T-helper 2 cell (primary cell): ENCODE measurements around the gene CCDC154.

Source experiments
- DNase-seq, 5 experiments: peaks; one replicate each; pipeline versions ENCODE4 v3.0.0 to v3.0.0-alpha.2; 2012 to 2022

CCDC154 gene

DNA sequence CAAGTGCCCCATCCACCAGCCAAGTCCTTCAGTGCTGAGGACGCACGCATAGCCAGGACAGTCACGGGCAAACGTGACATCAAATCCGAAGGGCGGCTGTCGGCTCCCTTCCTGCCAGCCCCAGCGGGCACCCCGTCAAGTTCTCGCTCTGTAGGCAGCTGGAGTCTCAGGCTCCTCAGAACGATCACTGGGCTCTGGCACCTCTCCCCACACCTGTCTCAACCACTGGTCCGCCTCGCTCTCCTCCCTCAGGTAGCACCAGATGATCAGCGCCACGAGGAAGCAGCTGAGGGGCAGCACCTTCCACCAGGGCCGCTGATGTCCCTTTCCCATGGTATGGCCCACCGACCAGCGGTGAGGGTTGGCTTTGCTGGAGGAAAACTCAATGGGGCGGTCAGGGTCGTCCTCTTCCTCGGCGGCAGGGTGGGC lies 24.2 kb downstream of the CCDC154 start:
- no peak for DNase-seq

- no peak for DNase-seq
Measured at GRCh38 chr16:1416521-1416941, 27.8 kb downstream of the CCDC154 start.

- peak; percentile 67 to 82 (median 78) for DNase-seq
Measured at GRCh38 chr16:1414532-1415260, 29.7 kb downstream of the CCDC154 start, which contains the start of gene UNKL. Gene UNKL, minus strand, starts transcription at chr16:1414704. Its CDS starts 13 bp downstream, at chr16:1414691.

DNA sequence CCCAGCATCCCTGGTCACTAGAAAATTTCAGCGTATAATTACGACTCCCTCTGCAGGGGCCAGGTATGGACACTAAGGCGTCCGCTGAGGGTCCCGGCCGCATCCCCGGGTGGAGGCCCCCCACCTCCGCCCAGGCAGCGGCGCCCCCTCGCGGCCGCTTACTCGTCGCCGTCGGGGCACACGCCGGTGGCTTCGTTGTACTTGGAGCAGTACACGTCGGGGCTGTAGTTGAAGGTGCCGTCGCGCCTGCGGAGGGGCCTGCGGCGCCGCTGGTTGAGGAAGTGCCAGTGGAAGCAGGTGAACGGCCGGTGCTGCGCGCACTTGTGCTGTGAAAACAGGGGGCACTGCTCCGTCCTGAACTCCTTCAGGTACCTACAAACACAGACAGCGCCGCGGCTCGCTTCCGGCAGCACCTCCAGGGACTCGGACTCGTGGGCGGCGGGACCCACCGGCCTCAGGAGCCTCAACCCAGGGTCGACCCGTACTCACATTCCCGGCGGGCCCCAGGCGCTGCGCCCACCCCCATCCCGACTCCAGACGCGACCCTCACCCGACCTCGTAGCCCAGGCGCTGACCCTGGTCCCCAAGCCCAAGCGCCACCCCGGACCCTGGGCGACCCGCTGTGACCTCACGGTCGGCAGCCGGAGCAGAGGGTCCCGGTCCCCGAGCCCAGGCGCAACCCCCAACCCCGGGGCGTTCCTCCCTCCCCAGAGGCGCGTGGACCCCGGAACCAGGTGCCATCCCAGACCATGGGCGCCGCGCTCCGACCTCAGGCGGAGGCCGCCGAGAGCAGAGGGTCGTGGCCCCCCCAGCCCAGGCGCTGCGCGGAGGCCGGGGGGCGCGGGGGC lies 30.4 kb downstream of the CCDC154 start:
- peak; percentile 23 to 88 (median 48) for DNase-seq

- no peak for DNase-seq
Measured at GRCh38 chr16:1412847-1413246, 31.5 kb downstream of the CCDC154 start.

GRCh38 chr16:1408171-1408837 lies 36.1 kb downstream of the CCDC154 start:
- DNase-seq, result peak; percentile 91 to 97 (median 91)

GRCh38 chr16:1407753-1408152 lies 36.6 kb downstream of the CCDC154 start:
- DNase-seq, result no peak

- DNase-seq, result no peak
Measured at GRCh38 chr16:1403733-1404132, 40.6 kb downstream of the CCDC154 start.

GRCh38 chr16:1403036-1403435 lies 41.3 kb downstream of the CCDC154 start:
- no peak for DNase-seq

GRCh38 chr16:1401758-1402154 lies 42.6 kb downstream of the CCDC154 start:
- DNase-seq, result no peak

GRCh38 chr16:1401061-1401757 lies 43.1 kb downstream of the CCDC154 start:
- DNase-seq, result no peak

- no peak for DNase-seq
Measured at GRCh38 chr16:1398826-1399581, 45.4 kb downstream of the CCDC154 start.

GRCh38 chr16:1398351-1398750 lies 46.0 kb downstream of the CCDC154 start:
- no peak for DNase-seq

- DNase-seq, result no peak
Measured at GRCh38 chr16:1397779-1398178, 46.6 kb downstream of the CCDC154 start.

GRCh38 chr16:1395444-1396031 lies 48.8 kb downstream of the CCDC154 start:
- DNase-seq, result no peak

- no peak for DNase-seq
Measured at GRCh38 chr16:1394367-1394951, 49.9 kb downstream of the CCDC154 start.

- DNase-seq, result no peak
Measured at GRCh38 chr16:1393613-1394176, 50.7 kb downstream of the CCDC154 start.

DNA sequence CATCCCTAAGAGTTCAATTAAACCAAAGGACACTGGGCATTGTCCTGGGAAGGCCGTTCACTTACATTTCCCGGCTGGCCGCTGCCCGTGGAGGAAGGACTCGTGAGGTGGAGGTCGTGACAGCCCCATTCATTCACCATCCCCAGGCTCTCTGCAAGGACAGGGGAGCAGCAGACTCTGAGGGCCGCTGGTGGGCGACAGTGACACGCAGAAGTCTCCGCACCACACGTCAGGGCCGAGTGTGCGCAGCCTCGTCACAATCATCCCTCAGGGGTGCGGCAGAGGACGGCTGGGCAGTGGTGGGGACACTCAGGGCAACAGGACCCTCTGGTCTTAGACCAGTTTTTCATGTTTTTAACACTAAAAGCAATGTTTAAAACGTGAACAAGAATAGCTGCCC lies 51.5 kb downstream of the CCDC154 start:
- no peak for DNase-seq

DNA sequence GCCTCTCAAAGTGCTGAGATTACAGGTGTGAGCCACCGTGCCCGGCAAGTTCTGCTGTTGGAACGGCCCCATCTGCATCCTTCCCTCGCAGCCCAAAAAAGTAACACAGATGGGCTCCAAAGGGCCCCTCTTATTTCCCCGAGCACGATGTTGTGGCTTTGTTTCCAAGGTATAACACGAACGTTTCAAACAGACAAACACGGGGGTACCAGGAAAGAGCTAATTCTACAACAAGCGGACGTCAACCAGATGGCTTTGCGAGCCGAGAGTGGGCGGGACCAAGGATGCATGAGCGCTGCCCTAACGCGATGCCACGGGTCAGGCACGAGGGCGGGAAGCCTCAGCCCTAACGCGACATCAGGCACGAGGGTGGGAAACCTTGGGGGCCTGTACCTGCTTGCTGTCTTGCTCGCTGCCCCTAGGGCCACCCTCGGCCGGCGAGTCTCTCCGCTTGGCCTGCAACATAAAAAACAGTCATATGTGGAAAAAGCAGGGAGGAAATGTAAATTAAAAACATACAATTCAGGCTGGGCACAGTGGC lies 54.0 kb downstream of the CCDC154 start:
- DNase-seq, result no peak

DNA sequence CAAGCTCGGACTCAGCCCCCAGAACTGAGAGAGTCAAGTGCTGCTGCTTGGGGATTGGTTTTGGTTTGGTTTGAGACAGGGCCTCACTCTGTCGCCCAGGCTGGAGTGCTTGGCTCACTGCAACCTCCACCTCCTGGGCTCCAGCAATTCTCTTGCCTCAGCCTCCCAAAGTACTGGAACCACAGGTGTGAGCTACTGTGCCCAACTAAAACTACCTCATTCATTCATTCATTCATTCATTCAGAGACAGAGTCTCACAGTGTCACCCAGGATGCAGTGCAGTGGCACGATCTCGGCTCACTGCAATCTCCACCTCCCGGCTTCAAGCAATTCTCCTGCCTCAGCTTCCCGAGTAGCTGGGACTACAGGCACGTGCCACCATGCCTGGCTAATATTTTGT lies 54.6 kb downstream of the CCDC154 start:
- no peak for DNase-seq
